ENCODE measurements around the gene KIAA1217. TPM values are rescaled to one million over a fixed set of nuclear protein-coding genes. Genes with fewer than 3 reads are reported as not detected.
A peak's percentile ranks its signal among the peaks of the same experiment; 100 is the strongest.

KIAA1217 gene
- total and polyA plus RNA-seq, 8 donors, result 11.9 to 36.7 (median 19.8) TPM

GRCh38 chr10:24545585-24545984 lies 336.6 kb downstream of the KIAA1217 start:
- Histone ChIP-seq H3K9me3 (no peaks in the 10 kb centered on the region), H3K27me3 (no peaks in the 10 kb centered on the region), H3K27ac (no peak overlapping the region), H3K4me3 (no peak overlapping the region), H3K4me1 (no peaks in the 10 kb centered on the region), H3K36me3 (peaks cover 8 to 21% (median 10%) of the 10 kb centered on the region in 3 donors)
- ATAC-seq (no peak), DNase-seq (no peak), FAIRE-seq (no peak)
- intact Hi-C loops (cut with DNase I), result no loop called here
- TF ChIP-seq CTCF (IDR thresholded peaks at IDR 0.05), result no peak
- WGBS, 2 donors, result 93 to 94% methylated on average over 3 of the region's 3 CpGs

GRCh38 chr10:24550680-24551079 lies 341.7 kb downstream of the KIAA1217 start:
- WGBS, 2 donors, result 83 to 88% methylated on average over 10 of the region's 10 CpGs
- ATAC-seq (no peak), DNase-seq (no peak), FAIRE-seq (no peak)
- Histone ChIP-seq H3K27me3 (no peaks in the 10 kb centered on the region), H3K9me3 (no peaks in the 10 kb centered on the region), H3K4me1 (no peaks in the 10 kb centered on the region), H3K4me3 (no peak overlapping the region), H3K27ac (no peak overlapping the region), H3K36me3 (peaks cover 0 to 2% (median 0%) of the 10 kb centered on the region in 3 donors)
- no peak for TF ChIP-seq CTCF (IDR thresholded peaks at IDR 0.05)
- intact Hi-C loops (cut with DNase I), result no loop called here

GRCh38 chr10:24551161-24551560 lies 342.2 kb downstream of the KIAA1217 start:
- H3K4me1 ChIP-seq, result no peaks in the 10 kb centered on the region
- H3K27me3 ChIP-seq, result no peaks in the 10 kb centered on the region
- no peak overlapping the region for H3K27ac ChIP-seq
- no peak for TF ChIP-seq CTCF (IDR thresholded peaks at IDR 0.05)
- 68 to 69% methylated on average over 2 of the region's 2 CpGs for WGBS, 2 donors
- no peak overlapping the region for H3K4me3 ChIP-seq
- ATAC-seq (peak in 1 of 4 donors; percentile 20), FAIRE-seq (no peak), DNase-seq (peak in 1 of 6 donors; percentile 2)
- intact Hi-C loops (cut with DNase I), result no loop called here
- H3K36me3 ChIP-seq, result no peaks in the 10 kb centered on the region
- no peaks in the 10 kb centered on the region for H3K9me3 ChIP-seq

GRCh38 chr10:24552346-24553016 lies 343.5 kb downstream of the KIAA1217 start:
- ATAC-seq, result peak; percentile 67 to 86 (median 74)
- FAIRE-seq, result no peak
- DNase-seq, result peak; percentile 36 to 85 (median 66)
- Histone ChIP-seq H3K9me3 (no peaks in the 10 kb centered on the region), H3K4me1 (no peaks in the 10 kb centered on the region), H3K4me3 (no peak overlapping the region), H3K27ac (no peak overlapping the region), H3K36me3 (no peaks in the 10 kb centered on the region), H3K27me3 (no peaks in the 10 kb centered on the region)
- intact Hi-C loops (cut with DNase I), result no loop called here
- peak in 3 of 4 donors; percentile 12 to 17 (median 15) for TF ChIP-seq CTCF (IDR thresholded peaks at IDR 0.05)
- WGBS, 2 donors, result 45 to 51% methylated on average over 21 to 22 of the region's 22 CpGs

- FAIRE-seq (no peak), ATAC-seq (no peak), DNase-seq (no peak)
- H3K4me3 ChIP-seq, result no peak overlapping the region
- no peak for TF ChIP-seq CTCF (IDR thresholded peaks at IDR 0.05)
- no peaks in the 10 kb centered on the region for H3K36me3 ChIP-seq
- H3K9me3 ChIP-seq, result no peaks in the 10 kb centered on the region
- no peak overlapping the region for H3K27ac ChIP-seq
- 55 to 71% methylated on average over 10 of the region's 10 CpGs for WGBS, 2 donors
- no peaks in the 10 kb centered on the region for H3K27me3 ChIP-seq
- no peaks in the 10 kb centered on the region for H3K4me1 ChIP-seq
- intact Hi-C loops (cut with DNase I), result no loop called here
Measured at GRCh38 chr10:24553051-24553612, 344.2 kb downstream of the KIAA1217 start.
